K562 (cell line): ENCODE measurements around the gene COP1. TPM values are rescaled to one million over a fixed set of nuclear protein-coding genes. Genes with fewer than 3 reads are reported as not detected.

Source experiments
- ATAC-seq: fragments of 200-7000 bp; cut with Tn5 transposase; 3 replicates; pipeline ENCODE4 v1.9.1; 2020; ENCODE audit warnings: moderate library complexity
- BruUV-seq: library from RNA; stranded (reverse); fragments of 400-500 nt; replicated peaks from 2 replicates; lab custom pipeline; 2021; lab: Mats Ljungman, UMichigan
- CTCF ChIA-PET: fragments of 300-600 bp; formaldehyde crosslinking; extraction: SDS; loops from one replicate; lab custom pipeline; 2021; ENCODE audit warnings: low intra/inter-chr PET ratio; lab: Yijun Ruan, JAX
- POLR2A ChIA-PET: fragments of 300-600, 350-650 bp; sonication (Branson Sonifier 250); formaldehyde crosslinking; extraction: SDS; loops from one replicate; lab custom pipeline; 2021; ENCODE audit warnings: antibody characterized with exemption, inconsistent platforms; lab: Yijun Ruan, JAX
- DNase-seq, 4 experiments: peaks; one replicate each; pipeline versions ENCODE4 v3.0.0 to v3.0.0-alpha.2; 2011 to 2018; ENCODE audit warnings: low spot score in 3 of 4, mixed read lengths in 3 of 4; ENCODE audit errors: extremely low read depth in 1 of 4
- FAIRE-seq: peaks from 2 replicates; lab custom pipeline; 2011; peaks lifted over from hg19 to GRCh38; lab: Jason Lieb, UNC
- H2AFZ ChIP-seq: 2 replicates; pipeline ENCODE4 v1.6.0; 2011; ENCODE audit warnings: low read depth, low read length, control low read depth, inconsistent platforms
- H3K27ac ChIP-seq: fragments of 200-600 bp; 3 replicates; pipeline ENCODE4 v1.8.0; 2011; ENCODE audit warnings: low read depth, mild to moderate bottlenecking, control low read depth, inconsistent platforms, low read length, moderate library complexity, mixed read lengths; ENCODE audit errors: extremely low read depth
- H3K27me3 ChIP-seq, 2 experiments: fragments of 300-600 bp in 1 of 2; 2 replicates in 1 of 2; 3 replicates in 1 of 2; pipeline versions ENCODE4 v1.6.0 to v1.8.0; 2011; ENCODE audit warnings: inconsistent platforms in 2 of 2, low read length in 2 of 2, mild to moderate bottlenecking in 1 of 2, mixed read lengths in 1 of 2, moderate library complexity in 1 of 2; ENCODE audit not compliant: control insufficient read depth in 2 of 2, insufficient read depth in 2 of 2
- H3K36me3 ChIP-seq: fragments of 300-600 bp; 3 replicates; pipeline ENCODE4 v1.8.0; 2011; ENCODE audit warnings: mild to moderate bottlenecking, low read length, inconsistent platforms; ENCODE audit not compliant: control insufficient read depth, insufficient read depth
- H3K4me1 ChIP-seq, 2 experiments: fragments of 200-600 bp in 1 of 2; replicated peaks in 1 of 2; 2 replicates in 1 of 2; 3 replicates in 1 of 2; pipeline versions ENCODE4 v1.5.1 to v1.8.0; 2011; ENCODE audit warnings: inconsistent platforms in 2 of 2, low read length in 2 of 2, mild to moderate bottlenecking in 1 of 2, mixed read lengths in 1 of 2, moderate library complexity in 1 of 2; ENCODE audit not compliant: control insufficient read depth in 2 of 2, insufficient read depth in 2 of 2
- H3K4me2 ChIP-seq: 2 replicates; pipeline ENCODE4 v1.6.1; 2011; ENCODE audit warnings: low read length, control low read depth, inconsistent platforms, mixed read lengths; ENCODE audit not compliant: insufficient read depth
- H3K4me3 ChIP-seq: fragments of 200-600 bp; sonication (generic), shearing (Covaris generic); 2 replicates; pipeline ENCODE4 v1.5.1; 2016; ENCODE audit warnings: control low read depth, inconsistent platforms
- H3K79me2 ChIP-seq: fragments of 200-600 bp; 3 replicates; pipeline ENCODE4 v1.8.0; 2011; ENCODE audit warnings: low read length, inconsistent platforms; ENCODE audit not compliant: control insufficient read depth, insufficient read depth
- H3K9ac ChIP-seq, 2 experiments: 2 replicates each; pipeline versions ENCODE4 v1.6.0 to v1.6.1; 2011; ENCODE audit warnings: low read depth in 2 of 2, low read length in 2 of 2, control low read depth in 1 of 2, inconsistent platforms in 1 of 2, mild to moderate bottlenecking in 1 of 2, mixed read lengths in 1 of 2; ENCODE audit not compliant: insufficient read depth in 1 of 2
- H3K9me1 ChIP-seq: one replicate; pipeline ENCODE4 v1.6.0; 2011; ENCODE audit warnings: inconsistent platforms, mild to moderate bottlenecking, low read length, moderate library complexity; ENCODE audit not compliant: control insufficient read depth, insufficient read depth
- H3K9me3 ChIP-seq: replicated peaks from 2 replicates; pipeline ENCODE4 v1.5.1; 2011; ENCODE audit warnings: low read depth, low read length, inconsistent platforms; ENCODE audit not compliant: control insufficient read depth, insufficient read depth
- H4K20me1 ChIP-seq: replicated peaks from 2 replicates; pipeline ENCODE4 v1.6.1; 2011; ENCODE audit warnings: low read length, inconsistent platforms, mixed read lengths; ENCODE audit not compliant: control insufficient read depth, insufficient read depth
- CC2D1A ChIP-seq: fragments of 450-650 bp; IDR thresholded peaks from 2 replicates; pipeline ENCODE4 v1.6.1; 2017; ENCODE audit warnings: mild to moderate bottlenecking
- CREB3 ChIP-seq: fragments of 450-650 bp; conservative IDR thresholded peaks from 2 replicates; pipeline ENCODE4 v1.6.1; 2016; ENCODE audit warnings: missing genetic modification characterization, low read depth, mild to moderate bottlenecking, missing compliant biosample characterization, moderate library complexity
- GATAD2A ChIP-seq: fragments of 450-650 bp; IDR thresholded peaks from 2 replicates; pipeline ENCODE4 v1.6.1; 2017
- KLF13 ChIP-seq: fragments of 450-650 bp; IDR thresholded peaks from 2 replicates; pipeline ENCODE4 v1.6.1; 2016; ENCODE audit warnings: missing genetic modification characterization, low read depth, mild to moderate bottlenecking, missing compliant biosample characterization, moderate library complexity, borderline replicate concordance
- MCM2 ChIP-seq: fragments of 450-650 bp; IDR thresholded peaks from 2 replicates; pipeline ENCODE4 v1.6.1; 2017; ENCODE audit warnings: low read depth, mild to moderate bottlenecking
- MCM3 ChIP-seq: fragments of 450-650 bp; IDR thresholded peaks from 2 replicates; pipeline ENCODE4 v1.6.1; 2016
- PHTF2 ChIP-seq: fragments of 250-450 bp; sonication (Bioruptor Pico); IDR thresholded peaks from 2 replicates; pipeline ENCODE4 v1.5.0; 2021; ENCODE audit warnings: mild to moderate bottlenecking
- RCOR1 ChIP-seq, 2 experiments: IDR thresholded peaks; 2 replicates each; pipeline ENCODE4 v1.6.1; 2012; ENCODE audit warnings: low read depth in 2 of 2, low read length in 2 of 2, borderline replicate concordance in 1 of 2, improper control_type of control experiment in 1 of 2
- ZFX ChIP-seq: sonication (generic); formaldehyde crosslinking; IDR thresholded peaks from 2 replicates; pipeline ENCODE4 v1.8.0; 2022; ENCODE audit warnings: mild to moderate bottlenecking, missing genetic modification reagents, moderate library complexity
- ZNF318 ChIP-seq, 2 experiments: fragments of 450-650 bp; IDR thresholded peaks; 2 replicates each; pipeline ENCODE4 v1.6.1; 2016; ENCODE audit warnings: mild to moderate bottlenecking in 2 of 2, borderline replicate concordance in 1 of 2, low read depth in 1 of 2, moderate library complexity in 1 of 2
- ZNF41 ChIP-seq: fragments of 250-450 bp; sonication (Bioruptor Pico); conservative IDR thresholded peaks from 2 replicates; pipeline ENCODE4 v1.4.0; 2020; ENCODE audit warnings: mild to moderate bottlenecking
- ZNF655 ChIP-seq: fragments of 250-450 bp; sonication (Bioruptor Pico); IDR thresholded peaks from 2 replicates; pipeline ENCODE4 v1.5.0; 2021
- in situ Hi-C: fragments of 300-500 bp; cut with MboI; formaldehyde crosslinking; loops from 4 replicates; pipeline ENCODE4 v1.15.0; 2018; ENCODE audit warnings: inconsistent platforms, mixed read lengths
- intact Hi-C: fragments of 100-400 bp; cut with micrococcal nuclease; formaldehyde crosslinking; loops from 2 replicates; pipeline ENCODE4 v1.14.2; 2022
- polyA plus RNA-seq, 8 experiments: library from polyadenylated mRNA; depleted of rRNA in 4 of 8; stranded (reverse) in 5 of 8; unstranded in 3 of 8; fragments of >200 nt; fragmentation: Nextera tagmentation in 2 of 8; fragmentation: Illumina TruSeq in 1 of 8; extraction: Ambion mirVana in 2 of 8; extraction: Trizol in 1 of 8; gene quantifications; 2 replicates each; pipeline versions ENCODE4 v1.2.1 to v1.2.3, GENCODE V29; 2011 to 2014; ENCODE audit warnings: inconsistent platforms in 1 of 8, missing spikeins in 1 of 8
- total RNA-seq, 7 experiments: library from RNA; depleted of rRNA in 6 of 7; stranded (reverse); fragments of >200 nt in 6 of 7; fragmentation: Illumina TruSeq in 2 of 7; extraction: Trizol in 2 of 7; gene quantifications; 2 replicates each; pipeline versions ENCODE4 v1.2.1 to v1.2.3, GENCODE V29; 2011 to 2021; ENCODE audit warnings: low replicate concordance in 1 of 7

The COP1 gene
- total and polyA plus RNA-seq, 9 of the 15 experiments (the other 6 are each of a cell fraction or from before 2014, with no cell fraction given), result 25.8 to 77.7 (median 58.6) TPM

- DNase-seq, result no peak
These were observed 259.3 kb downstream of the COP1 start for GRCh38 chr1:175947771-175948170.

More at GRCh38 chr1:175947771-175948170, 259.3 kb downstream of the COP1 start:
- Histone ChIP-seq H2AFZ (no peak overlapping the region), H3K4me2 (no peak overlapping the region), H3K36me3 (peaks cover 25% of the 10 kb centered on the region; the same call in 2 of the 3 replicates), H3K9me1 (no peaks in the 10 kb centered on the region), H3K4me3 (no peak overlapping the region), H3K27me3 (no peaks in the 10 kb centered on the region), H3K9me3 (no peaks in the 10 kb centered on the region), H3K9ac (no peak overlapping the region), H3K4me1 (no peaks in the 10 kb centered on the region), H3K27ac (no peak overlapping the region), H4K20me1 (no peaks in the 10 kb centered on the region), H3K79me2 (no peaks in the 10 kb centered on the region)
- FAIRE-seq (no peak), ATAC-seq (no peak)
- TF ChIP-seq KLF13 (no peak), GATAD2A (no peak), ZNF318 (IDR thresholded peaks at IDR 0.05; ENCODE audit: borderline replicate concordance in 1 of 2, low read depth in 1 of 2) (no peak), PHTF2 (CRISPR knock-in tag) (no peak), ZNF655 (CRISPR knock-in tag) (no peak), RCOR1 (IDR thresholded peaks at IDR 0.05; ENCODE audit: borderline replicate concordance in 1 of 2, low read depth in 2 of 2, low read length in 2 of 2) (no peak), MCM3 (no peak), CREB3 (tag) (no peak), CC2D1A (no peak), ZFX (no peak), ZNF41 (no peak), MCM2 (no peak)
- in situ Hi-C loops, result no loop called here
- BruUV-seq, result no TSS peak
- CTCF ChIA-PET, result no interaction called here
- intact Hi-C loops, result no loop called here
- POLR2A ChIA-PET, result interaction anchor here (0.7 kb wide), 1 partner anchor 1883 kb away, joined by 3 read pairs; no protein-coding TSS in a partner anchor
